ENCODE data around the gene DGKZ.

DNA sequence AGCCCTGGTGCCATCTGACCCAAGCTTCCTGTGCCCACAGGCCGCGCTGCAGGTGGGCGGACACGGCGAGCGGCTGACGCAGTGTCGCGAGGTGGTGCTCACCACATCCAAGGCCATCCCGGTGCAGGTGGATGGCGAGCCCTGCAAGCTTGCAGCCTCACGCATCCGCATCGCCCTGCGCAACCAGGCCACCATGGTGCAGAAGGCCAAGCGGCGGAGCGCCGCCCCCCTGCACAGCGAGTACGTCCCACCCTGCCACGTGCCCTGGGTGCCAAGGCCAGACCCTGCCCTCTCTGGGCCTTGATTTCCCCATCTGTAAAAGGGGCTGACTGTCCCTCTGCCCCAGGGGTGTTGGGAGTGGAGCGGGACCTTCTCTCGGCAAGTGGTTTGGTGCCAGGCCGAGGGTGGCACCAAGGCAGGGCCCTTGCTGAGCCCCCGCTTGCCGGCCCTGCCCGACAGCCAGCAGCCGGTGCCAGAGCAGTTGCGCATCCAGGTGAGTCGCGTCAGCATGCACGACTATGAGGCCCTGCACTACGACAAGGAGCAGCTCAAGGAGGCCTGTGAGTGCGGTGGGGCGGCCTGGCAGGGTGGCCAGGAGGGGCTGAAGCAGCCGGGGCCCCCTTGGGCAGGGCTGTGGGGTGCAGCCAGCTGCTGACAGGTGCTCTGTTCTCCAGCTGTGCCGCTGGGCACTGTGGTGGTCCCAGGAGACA is 28.3 kb downstream of the DGKZ start:
- TF ChIP-seq, protein P1, sequence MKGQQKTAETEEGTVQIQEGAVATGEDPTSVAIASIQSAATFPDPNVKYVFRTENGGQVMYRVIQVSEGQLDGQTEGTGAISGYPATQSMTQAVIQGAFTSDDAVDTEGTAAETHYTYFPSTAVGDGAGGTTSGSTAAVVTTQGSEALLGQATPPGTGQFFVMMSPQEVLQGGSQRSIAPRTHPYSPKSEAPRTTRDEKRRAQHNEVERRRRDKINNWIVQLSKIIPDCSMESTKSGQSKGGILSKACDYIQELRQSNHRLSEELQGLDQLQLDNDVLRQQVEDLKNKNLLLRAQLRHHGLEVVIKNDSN (IDR thresholded peaks at IDR 0.05; ENCODE audit: borderline replicate concordance, extremely low read length, insufficient read depth, low read depth, low read length), result no peak
- TF ChIP-seq, protein P2, sequence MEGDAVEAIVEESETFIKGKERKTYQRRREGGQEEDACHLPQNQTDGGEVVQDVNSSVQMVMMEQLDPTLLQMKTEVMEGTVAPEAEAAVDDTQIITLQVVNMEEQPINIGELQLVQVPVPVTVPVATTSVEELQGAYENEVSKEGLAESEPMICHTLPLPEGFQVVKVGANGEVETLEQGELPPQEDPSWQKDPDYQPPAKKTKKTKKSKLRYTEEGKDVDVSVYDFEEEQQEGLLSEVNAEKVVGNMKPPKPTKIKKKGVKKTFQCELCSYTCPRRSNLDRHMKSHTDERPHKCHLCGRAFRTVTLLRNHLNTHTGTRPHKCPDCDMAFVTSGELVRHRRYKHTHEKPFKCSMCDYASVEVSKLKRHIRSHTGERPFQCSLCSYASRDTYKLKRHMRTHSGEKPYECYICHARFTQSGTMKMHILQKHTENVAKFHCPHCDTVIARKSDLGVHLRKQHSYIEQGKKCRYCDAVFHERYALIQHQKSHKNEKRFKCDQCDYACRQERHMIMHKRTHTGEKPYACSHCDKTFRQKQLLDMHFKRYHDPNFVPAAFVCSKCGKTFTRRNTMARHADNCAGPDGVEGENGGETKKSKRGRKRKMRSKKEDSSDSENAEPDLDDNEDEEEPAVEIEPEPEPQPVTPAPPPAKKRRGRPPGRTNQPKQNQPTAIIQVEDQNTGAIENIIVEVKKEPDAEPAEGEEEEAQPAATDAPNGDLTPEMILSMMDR (IDR thresholded peaks at IDR 0.05 in 2 of 3, conservative IDR thresholded peaks at IDR 0.05 in 1 of 3; ENCODE audit: control insufficient read depth in 2 of 3, extremely low read depth in 1 of 3, insufficient read depth in 1 of 3, low read depth in 3 of 3, low read length in 3 of 3), result no peak
- TF ChIP-seq GABPA (IDR thresholded peaks at IDR 0.05; ENCODE audit: low read depth) (no peak), CHD1 (IDR thresholded peaks at IDR 0.05; ENCODE audit: low read depth, low read length) (no peak), MTA2 (IDR thresholded peaks at IDR 0.05; ENCODE audit: low read depth) (no peak)

Measured in GM12878 (cell line).